Measurements from ENCODE around the gene SLC9A5. TPM values are rescaled to one million over a fixed set of nuclear protein-coding genes. Genes with fewer than 3 reads are reported as not detected.

The SLC9A5 gene
- total RNA-seq, 2 donors from 2014 or later: 7.6 to 7.9 TPM

DNA sequence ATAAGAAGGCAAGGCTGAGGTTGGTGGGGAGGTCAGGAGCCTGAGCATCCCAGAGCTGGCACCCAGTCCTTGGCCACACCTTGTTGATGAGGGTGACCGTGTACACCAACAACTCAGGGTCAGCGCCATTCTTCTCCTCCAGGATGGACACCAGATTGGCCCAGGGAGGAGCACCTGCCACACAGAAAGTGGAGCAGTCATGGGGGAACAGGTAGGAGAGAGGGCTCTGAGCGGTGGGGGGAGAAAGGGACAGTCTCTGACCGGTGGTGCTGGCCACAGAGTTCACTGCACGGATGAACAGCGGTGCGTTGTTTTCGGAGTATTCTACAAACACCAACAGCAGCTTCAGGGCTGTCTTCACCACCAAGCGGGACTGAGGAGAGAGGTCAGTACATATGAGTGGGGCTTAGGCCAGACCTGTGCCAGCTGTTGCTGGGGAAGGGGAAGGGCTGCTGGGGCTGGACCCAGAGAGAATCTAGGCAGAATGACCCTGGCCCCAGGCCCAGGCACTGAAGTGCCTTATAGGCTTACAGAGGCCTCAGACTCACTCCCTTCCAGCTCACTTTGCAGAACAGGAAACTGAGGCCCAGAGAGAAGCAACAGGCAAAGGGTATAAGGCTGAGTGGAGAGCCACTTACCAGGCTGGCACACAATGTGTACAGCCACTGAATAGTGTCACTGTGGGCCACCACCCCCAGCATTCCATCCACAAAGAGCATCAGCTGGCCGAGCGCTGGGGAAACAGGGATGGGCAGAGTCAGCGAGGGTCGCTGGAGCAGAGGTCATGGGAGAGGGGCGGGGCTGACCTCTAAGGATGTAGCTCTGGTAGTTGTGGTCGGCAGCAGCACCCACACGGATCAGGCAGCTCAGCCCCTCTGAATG is 11.1 kb upstream of the SLC9A5 start:
- Mint-ChIP-seq H3K27me3 (ENCODE audit: low read depth) (no peaks in the 10 kb centered on the region), H3K36me3 (ENCODE audit: insufficient read depth in 2 of 2) (peaks cover 17 to 22% of the 10 kb centered on the region in 2 donors), H3K9me3 (no peaks in the 10 kb centered on the region), H3K4me3 (no peak overlapping the region), H3K4me1 (ENCODE audit: low read depth) (peaks cover 19% of the 10 kb centered on the region), H3K27ac (no peak overlapping the region)
- ATAC-seq (replicated peaks in 1 of 2) (no peak), DNase-seq (no peak)

DNA sequence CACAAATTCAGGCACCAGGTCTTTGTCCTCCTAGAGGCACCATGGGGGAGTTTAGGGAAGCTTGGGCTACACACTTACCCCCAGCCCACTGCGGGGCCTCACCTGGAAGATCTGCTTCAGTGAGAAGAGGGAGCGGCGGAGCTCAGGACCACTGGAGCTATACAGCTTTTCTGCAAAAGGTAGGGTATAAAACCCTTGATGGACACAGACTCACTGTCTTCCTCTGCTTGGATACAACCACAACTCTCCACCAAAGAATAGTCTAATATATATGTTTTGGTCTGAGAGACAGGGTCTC is 10.6 kb upstream of the SLC9A5 start:
- H3K4me1 Mint-ChIP-seq (ENCODE audit: low read depth): peaks cover 22% of the 10 kb centered on the region
- no peak overlapping the region for H3K27ac Mint-ChIP-seq
- H3K36me3 Mint-ChIP-seq (ENCODE audit: insufficient read depth in 2 of 2): peaks cover 15 to 21% of the 10 kb centered on the region in 2 donors
- no peak for ATAC-seq (replicated peaks in 1 of 2)
- no peak for DNase-seq
- no peak overlapping the region for H3K4me3 Mint-ChIP-seq
- no peaks in the 10 kb centered on the region for H3K9me3 Mint-ChIP-seq
- H3K27me3 Mint-ChIP-seq (ENCODE audit: low read depth): no peaks in the 10 kb centered on the region

DNA sequence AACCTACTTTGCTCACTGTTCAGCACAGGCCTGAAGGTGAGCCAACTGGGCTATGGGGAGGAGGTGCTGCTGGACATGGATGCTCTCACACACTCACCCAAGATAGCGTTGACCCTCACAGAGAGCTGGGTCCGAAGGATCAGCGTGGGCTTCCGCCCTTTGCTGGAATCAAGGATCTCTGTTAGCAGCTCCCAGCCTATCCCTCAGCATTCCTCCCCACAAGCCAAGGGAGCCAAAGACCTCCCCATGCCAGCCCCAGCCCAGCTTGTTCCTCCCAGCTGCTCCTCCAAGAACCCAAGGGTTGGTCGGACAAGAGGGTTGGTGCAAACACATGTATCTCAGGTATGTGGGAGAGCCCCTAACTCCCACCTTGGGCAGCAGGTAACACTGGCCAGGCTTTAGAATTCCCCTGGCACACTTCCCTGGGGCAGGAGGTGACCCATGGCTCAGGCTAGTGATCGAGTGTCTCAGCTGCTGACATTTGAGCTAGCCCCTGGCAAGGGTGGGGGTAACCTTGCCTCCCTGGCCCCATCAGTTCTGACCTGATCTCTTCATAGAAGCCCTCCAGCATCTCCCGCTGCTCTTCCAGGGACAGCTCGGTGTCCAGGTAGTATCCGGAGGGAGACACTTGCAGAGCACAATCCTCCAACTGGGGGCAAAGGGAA is 9.8 kb upstream of the SLC9A5 start:
- Mint-ChIP-seq H3K27ac (no peak overlapping the region), H3K27me3 (ENCODE audit: low read depth) (no peaks in the 10 kb centered on the region), H3K9me3 (no peaks in the 10 kb centered on the region), H3K4me1 (ENCODE audit: low read depth) (peaks cover 29% of the 10 kb centered on the region), H3K4me3 (no peak overlapping the region), H3K36me3 (ENCODE audit: insufficient read depth in 2 of 2) (peaks cover 13 to 16% of the 10 kb centered on the region in 2 donors)
- ATAC-seq (replicated peaks in 1 of 2) (no peak), DNase-seq (no peak)

DNA sequence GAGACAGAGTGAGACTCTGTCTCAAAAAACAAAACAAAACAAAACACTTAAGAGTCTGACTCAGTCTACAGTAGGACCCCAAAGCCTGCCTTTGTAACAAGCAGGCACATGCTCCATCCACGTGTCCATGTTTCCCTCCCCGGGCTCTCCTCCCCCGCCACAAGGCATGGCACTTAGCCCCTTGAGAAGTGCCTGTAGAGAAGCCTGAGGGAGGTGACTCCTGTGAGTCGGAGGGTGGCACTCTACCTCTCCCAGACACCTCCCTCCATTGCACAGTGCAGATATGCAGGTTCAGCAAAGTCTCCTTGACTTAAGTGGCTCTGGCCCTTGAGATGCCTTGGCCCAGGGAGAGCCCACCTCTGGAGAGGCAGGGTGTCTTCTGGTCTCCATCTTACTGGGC is 8.3 kb upstream of the SLC9A5 start:
- Mint-ChIP-seq H3K36me3 (ENCODE audit: insufficient read depth in 2 of 2) (peaks cover 15 to 18% of the 10 kb centered on the region in 2 donors), H3K4me1 (ENCODE audit: low read depth) (peaks cover 44% of the 10 kb centered on the region), H3K27me3 (ENCODE audit: low read depth) (no peaks in the 10 kb centered on the region), H3K27ac (no peak overlapping the region), H3K9me3 (no peaks in the 10 kb centered on the region), H3K4me3 (no peak overlapping the region)
- ATAC-seq (replicated peaks in 1 of 2) (no peak), DNase-seq (no peak)

DNA sequence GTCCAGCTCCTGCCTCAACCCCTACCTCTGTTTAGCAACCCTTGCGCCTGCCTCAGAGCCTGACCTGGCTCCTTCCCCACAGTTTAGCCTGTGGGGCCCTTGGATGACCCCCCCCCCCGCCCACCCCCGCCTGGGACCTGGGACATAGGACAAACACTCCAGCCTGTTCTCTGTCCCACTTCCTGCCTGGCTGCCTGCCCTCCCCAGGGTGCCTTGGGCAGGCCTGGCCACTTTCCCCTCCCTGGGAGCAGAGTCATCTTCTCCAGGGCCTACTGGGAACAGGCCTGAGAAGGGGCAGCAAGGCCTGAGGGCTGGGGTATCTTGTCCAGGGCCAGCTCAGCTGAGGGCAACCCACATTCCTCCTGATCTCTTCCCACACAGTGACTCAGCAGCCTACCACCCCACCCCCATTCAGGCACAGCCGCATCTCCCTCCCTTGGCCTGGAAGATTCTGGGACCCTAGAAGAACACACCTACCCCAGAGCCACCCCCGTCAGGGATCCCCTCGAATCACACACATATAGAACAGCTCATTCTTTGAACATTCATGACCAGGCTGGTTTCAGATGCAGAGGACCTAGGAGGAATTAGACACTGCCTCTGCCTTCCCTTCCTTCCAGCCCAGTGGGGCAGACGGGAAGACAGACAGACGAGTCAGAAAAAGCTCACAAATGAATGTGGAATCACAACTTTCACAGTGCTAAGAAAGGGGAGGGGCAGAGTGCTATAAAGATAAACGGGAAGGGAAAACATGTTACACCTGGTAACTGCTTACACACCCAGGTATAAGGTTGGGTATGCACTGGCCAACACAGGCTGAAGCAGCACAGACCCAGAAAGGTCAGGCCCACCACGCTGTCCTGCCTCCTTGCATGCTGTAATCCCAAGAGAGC is 7.5 kb upstream of the SLC9A5 start:
- peaks cover 48% of the 10 kb centered on the region for H3K4me1 Mint-ChIP-seq (ENCODE audit: low read depth)
- ATAC-seq (replicated peaks in 1 of 2) (no peak), DNase-seq (no peak)
- no peaks in the 10 kb centered on the region for H3K27me3 Mint-ChIP-seq (ENCODE audit: low read depth)
- no peaks in the 10 kb centered on the region for H3K9me3 Mint-ChIP-seq
- no peak overlapping the region for H3K4me3 Mint-ChIP-seq
- peaks cover 11 to 15% of the 10 kb centered on the region in 2 donors for H3K36me3 Mint-ChIP-seq (ENCODE audit: insufficient read depth in 2 of 2)
- peak overlapping the region; percentile 16 for H3K27ac Mint-ChIP-seq

DNA sequence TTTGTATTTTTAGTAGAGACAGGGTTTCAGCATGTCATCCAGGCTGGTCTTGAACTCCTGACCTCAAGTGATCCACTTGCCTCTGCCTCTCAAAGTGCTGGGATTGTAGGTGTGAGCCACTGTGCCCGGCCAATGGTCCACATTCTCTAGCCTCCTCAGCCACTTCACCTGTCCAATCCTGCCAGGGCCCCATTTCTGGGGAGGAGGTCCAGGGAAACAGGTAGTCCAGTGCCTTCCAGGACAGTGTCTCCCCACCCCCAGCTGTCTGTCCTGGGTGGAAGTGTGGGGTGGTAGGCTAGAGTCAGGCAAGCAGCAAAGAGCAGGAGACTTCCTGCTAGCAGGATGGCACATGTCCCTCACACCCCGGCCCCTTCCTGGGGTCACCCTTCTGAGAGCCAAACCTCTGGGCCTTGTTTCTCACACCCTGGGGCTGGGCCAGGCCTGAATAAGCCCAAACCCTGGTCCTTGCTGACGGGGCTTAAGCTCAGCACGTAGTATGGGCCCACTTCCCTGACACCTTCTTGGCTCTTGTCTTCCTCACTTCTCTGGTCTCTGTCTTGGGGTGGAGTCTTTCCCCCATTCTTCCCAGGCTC is 6.5 kb upstream of the SLC9A5 start:
- DNase-seq (no peak), ATAC-seq (replicated peaks in 1 of 2) (no peak)
- no peaks in the 10 kb centered on the region for H3K27me3 Mint-ChIP-seq (ENCODE audit: low read depth)
- H3K4me3 Mint-ChIP-seq: peak overlapping the region in 1 of 2 donors; percentile 16
- peaks cover 8 to 10% of the 10 kb centered on the region in 2 donors for H3K36me3 Mint-ChIP-seq (ENCODE audit: insufficient read depth in 2 of 2)
- peak overlapping the region; percentile 83 for H3K27ac Mint-ChIP-seq
- peaks cover 48% of the 10 kb centered on the region for H3K4me1 Mint-ChIP-seq (ENCODE audit: low read depth)
- H3K9me3 Mint-ChIP-seq: no peaks in the 10 kb centered on the region

DNA sequence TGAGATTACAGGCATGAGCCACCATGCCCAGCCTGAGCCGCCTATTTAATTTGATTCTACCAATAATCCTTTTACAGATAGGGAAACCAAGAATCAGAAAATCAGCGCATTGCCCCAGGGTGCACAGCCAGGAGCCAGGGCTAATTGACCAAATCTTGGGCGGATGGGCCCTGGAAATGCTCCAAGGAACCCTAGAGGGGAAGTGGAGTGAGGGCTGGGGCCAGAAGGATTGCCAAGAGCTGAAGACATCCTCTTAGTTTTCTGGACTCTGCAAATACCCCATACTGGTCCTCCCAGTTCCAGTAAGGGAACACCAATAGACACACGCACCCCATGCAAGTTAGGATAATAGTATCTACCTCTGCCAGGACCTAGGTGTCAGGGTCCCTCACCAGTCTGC is 5.3 kb upstream of the SLC9A5 start:
- no peak for ATAC-seq (replicated peaks in 1 of 2)
- H3K4me3 Mint-ChIP-seq: peak overlapping the region; percentile 85 to 86
- no peaks in the 10 kb centered on the region for H3K9me3 Mint-ChIP-seq
- DNase-seq: no peak
- H3K27me3 Mint-ChIP-seq (ENCODE audit: low read depth): no peaks in the 10 kb centered on the region
- peaks cover 54% of the 10 kb centered on the region for H3K4me1 Mint-ChIP-seq (ENCODE audit: low read depth)
- H3K36me3 Mint-ChIP-seq (ENCODE audit: insufficient read depth in 2 of 2): peaks cover 4 to 6% of the 10 kb centered on the region in 2 donors
- no peak overlapping the region for H3K27ac Mint-ChIP-seq

DNA sequence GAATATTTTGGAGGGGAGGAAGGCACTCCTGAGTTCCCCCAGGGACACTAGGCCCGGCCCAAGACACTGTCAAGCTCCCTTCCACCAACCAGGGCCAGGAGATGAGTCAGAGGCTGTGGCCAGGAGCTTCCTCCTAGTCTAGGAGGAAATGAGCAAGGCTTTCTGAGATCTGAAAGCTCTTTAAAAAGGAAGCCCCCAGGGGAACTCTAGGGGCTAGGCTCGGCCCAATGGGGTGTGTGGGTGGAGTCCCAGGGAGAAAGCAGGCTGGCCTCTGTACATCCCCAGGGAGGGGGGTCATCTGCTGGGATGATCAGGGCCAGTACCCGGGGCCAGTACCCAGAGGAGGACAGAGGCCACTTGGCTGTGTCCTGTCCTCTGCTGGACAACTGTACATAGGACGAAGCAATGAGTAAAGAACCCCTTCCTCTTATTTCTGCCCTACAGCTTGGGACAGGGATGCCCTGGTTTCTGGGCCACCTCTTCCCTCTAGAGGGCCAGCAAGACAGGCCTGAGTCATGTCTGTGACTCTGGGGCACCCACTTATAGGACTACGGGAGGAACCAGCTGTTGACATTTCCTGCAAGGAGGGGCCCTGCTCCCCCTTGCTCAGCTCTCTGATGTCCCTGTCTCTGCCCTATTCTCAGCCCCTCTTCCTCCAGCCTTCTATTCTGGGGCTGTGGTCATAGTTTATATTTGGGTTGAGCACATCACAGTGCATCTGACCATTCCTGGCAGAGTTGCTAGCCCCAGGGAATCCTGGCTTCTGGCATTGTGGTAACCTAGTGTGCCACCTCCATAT is 4.2 kb upstream of the SLC9A5 start:
- Mint-ChIP-seq H3K27ac (peak overlapping the region; percentile 96), H3K9me3 (no peaks in the 10 kb centered on the region), H3K27me3 (ENCODE audit: low read depth) (peaks cover 4% of the 10 kb centered on the region), H3K4me1 (ENCODE audit: low read depth) (peaks cover 59% of the 10 kb centered on the region), H3K36me3 (ENCODE audit: insufficient read depth in 2 of 2) (peaks cover 2 to 5% of the 10 kb centered on the region in 2 donors), H3K4me3 (peak overlapping the region; percentile 85 to 86)
- peak; percentile 86 to 92 for DNase-seq
- ATAC-seq (replicated peaks in 1 of 2): peak; percentile 70

DNA sequence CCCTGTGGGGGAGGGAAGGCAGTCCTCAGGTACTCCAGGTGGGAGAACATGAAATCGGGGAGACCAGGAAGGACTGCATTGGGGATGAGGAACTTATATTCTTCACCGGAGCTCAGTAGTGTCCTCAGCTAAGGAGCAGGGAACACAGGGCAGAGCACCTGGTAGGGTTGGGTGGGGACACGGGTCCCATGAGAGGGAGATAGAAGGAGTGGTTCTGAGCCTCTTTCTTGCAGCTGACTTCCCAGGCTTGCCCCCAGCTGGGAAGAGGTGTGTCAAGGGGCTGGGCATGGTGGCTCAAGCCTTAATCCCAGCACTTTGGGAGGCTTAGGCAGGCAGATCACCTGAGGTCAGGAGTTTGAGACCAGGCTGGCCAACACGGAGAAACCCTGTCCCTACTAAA is 3.6 kb upstream of the SLC9A5 start:
- Mint-ChIP-seq H3K9me3 (no peaks in the 10 kb centered on the region), H3K4me1 (ENCODE audit: low read depth) (peaks cover 65% of the 10 kb centered on the region), H3K27me3 (ENCODE audit: low read depth) (peaks cover 10% of the 10 kb centered on the region), H3K36me3 (ENCODE audit: insufficient read depth in 2 of 2) (peaks cover 2 to 5% of the 10 kb centered on the region in 2 donors), H3K4me3 (peak overlapping the region; percentile 85 to 86), H3K27ac (peak overlapping the region; percentile 96)
- ATAC-seq (replicated peaks in 1 of 2): no peak
- no peak for DNase-seq

DNA sequence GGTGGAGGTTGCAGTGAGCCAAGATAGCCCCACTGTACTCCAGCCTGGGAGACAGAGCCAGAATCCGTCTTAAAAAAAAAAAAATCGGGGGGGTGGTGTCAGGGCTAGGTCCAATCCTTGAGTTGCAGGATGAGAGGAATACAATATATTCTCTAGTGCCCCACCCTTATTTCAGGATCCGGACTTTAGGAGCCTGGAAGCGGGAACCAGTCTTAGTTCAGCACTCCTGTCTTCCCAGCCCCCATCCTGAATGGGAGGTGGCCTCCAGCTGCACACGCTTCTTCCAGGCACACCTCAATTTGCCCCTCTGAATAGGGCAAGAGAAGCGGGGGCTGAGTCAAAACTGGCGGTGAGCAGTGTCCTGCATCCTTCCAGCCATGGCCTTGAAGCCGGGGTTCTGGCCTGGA is 3.1 kb upstream of the SLC9A5 start:
- ATAC-seq (replicated peaks in 1 of 2) (no peak), DNase-seq (peak in 1 of 2 donors; percentile 19)
- Mint-ChIP-seq H3K27me3 (ENCODE audit: low read depth) (peaks cover 15% of the 10 kb centered on the region), H3K4me3 (peak overlapping the region; percentile 85 to 86), H3K27ac (no peak overlapping the region), H3K9me3 (no peaks in the 10 kb centered on the region), H3K36me3 (ENCODE audit: insufficient read depth in 2 of 2) (peaks cover 2 to 5% of the 10 kb centered on the region in 2 donors), H3K4me1 (ENCODE audit: low read depth) (peaks cover 67% of the 10 kb centered on the region)

DNA sequence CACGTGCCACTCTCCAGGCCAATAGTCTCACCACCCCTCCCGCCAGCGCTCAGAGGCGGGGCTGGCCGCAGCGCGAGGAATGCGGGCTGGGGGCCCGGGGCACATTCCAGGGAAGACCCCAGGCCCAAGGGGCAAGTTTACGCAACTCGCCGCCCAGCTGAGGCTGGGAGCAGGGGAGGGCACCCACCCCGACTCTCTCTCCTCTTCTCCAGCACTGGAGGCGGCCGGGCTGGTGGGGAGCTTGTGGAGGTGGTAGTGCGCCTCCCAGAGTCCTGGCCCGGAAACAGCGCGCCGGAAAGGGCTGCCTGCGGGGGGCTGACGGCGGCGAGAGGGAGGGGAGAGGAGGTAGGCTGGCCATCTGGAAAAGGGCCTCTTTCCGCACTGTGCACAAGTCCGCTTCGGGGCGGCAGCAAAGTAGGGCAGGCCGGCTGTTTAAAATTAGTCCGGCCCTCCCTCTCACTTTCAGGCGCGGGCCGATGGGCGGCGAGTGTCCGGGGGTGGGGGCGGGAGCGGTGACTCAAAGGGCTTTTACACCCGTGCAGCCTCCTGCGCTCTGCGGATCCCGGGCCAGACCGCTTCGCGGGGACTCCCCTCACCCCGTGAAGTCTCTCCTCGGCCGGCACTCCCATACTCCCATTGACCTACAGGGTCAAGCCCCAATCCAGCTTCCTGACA is 2.6 kb upstream of the SLC9A5 start:
- Mint-ChIP-seq H3K4me1 (ENCODE audit: low read depth) (peaks cover 65% of the 10 kb centered on the region), H3K36me3 (ENCODE audit: insufficient read depth in 2 of 2) (peaks cover 2 to 5% of the 10 kb centered on the region in 2 donors), H3K27me3 (ENCODE audit: low read depth) (peaks cover 15% of the 10 kb centered on the region), H3K27ac (no peak overlapping the region), H3K9me3 (no peaks in the 10 kb centered on the region), H3K4me3 (peak overlapping the region; percentile 85 to 86)
- DNase-seq (peak; percentile 68 to 80), ATAC-seq (replicated peaks in 1 of 2) (peak; percentile 12 to 14)

Data from activated T-cell treated with anti-CD3 and anti-CD28 coated beads, Interleukin-2, amount 50 U/mL, for 72 hours (primary cell).